ENCODE measurements around the gene MAP3K2. TPM values are rescaled to one million over a fixed set of nuclear protein-coding genes. Genes with fewer than 3 reads are reported as not detected.

MAP3K2 gene
- total and polyA plus RNA-seq, 8 donors: 4.2 to 37.6 (median 22.6) TPM

GRCh38 chr2:127384529-127384928, 3.2 kb downstream of the MAP3K2 start:
- WGBS, 2 donors: 90 to 93% methylated on average over 6 of the region's 6 CpGs
- no peak for ATAC-seq
- Histone ChIP-seq H3K36me3 (no peaks in the 10 kb centered on the region), H3K4me1 (peaks cover 0 to 29% (median 29%) of the 10 kb centered on the region in 3 donors), H3K27ac (no peak overlapping the region), H3K4me3 (no peak overlapping the region), H3K27me3 (no peaks in the 10 kb centered on the region), H3K9me3 (no peaks in the 10 kb centered on the region)
- intact Hi-C loops (cut with DNase I): no loop called here
- no peak for TF ChIP-seq CTCF (IDR thresholded peaks at IDR 0.05)
- no peak for DNase-seq
- no peak for FAIRE-seq

DNA sequence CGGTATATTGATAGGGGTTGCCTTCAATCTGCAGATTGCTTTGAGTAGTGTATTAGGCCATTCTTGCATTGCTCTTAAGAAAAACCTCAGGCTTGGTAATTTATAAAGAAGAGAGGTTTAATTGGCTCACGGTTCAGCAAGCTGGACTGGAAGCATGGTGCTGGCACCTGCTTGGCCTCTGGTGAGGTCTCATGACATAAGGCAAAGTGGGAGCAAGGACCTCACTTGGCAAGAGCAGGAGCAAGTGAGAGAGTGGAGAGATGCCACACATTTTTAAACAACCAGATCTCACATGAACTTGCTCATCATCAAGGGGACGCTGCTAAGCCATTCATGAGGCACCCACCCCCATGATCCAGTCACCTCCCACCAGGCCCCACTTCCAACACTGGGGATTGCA, 4.9 kb downstream of the MAP3K2 start:
- no peak for DNase-seq
- intact Hi-C loops (cut with DNase I): no loop called here
- Histone ChIP-seq H3K27ac (no peak overlapping the region), H3K4me3 (no peak overlapping the region), H3K9me3 (no peaks in the 10 kb centered on the region), H3K36me3 (no peaks in the 10 kb centered on the region), H3K27me3 (no peaks in the 10 kb centered on the region), H3K4me1 (peaks cover 0 to 17% (median 16%) of the 10 kb centered on the region in 3 donors)
- no peak for FAIRE-seq
- 71 to 77% methylated on average over 3 of the region's 3 CpGs for WGBS, 2 donors
- no peak for TF ChIP-seq CTCF (IDR thresholded peaks at IDR 0.05)
- ATAC-seq: no peak

DNA sequence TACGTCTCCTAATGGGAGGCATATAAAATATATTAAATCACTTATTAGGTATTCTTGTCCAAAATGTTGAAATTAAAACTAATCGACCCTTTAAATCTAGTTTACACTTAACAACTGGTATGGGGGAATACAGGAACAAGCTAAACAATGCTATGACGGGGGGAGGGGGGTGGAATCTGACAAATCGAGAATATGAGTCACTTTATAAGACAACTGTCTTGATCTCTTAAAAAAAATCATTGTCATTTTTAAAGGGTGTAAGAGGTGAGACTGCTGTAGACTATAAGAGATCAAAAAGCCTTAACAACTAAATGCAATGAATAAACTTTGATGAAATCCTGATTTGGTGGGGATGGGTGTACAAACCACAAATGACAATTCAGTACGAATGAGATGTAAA, 6.0 kb downstream of the MAP3K2 start:
- no peak for FAIRE-seq
- H3K4me3 ChIP-seq: no peak overlapping the region
- 46 to 51% methylated on average over 5 of the region's 5 CpGs for WGBS, 2 donors
- no peaks in the 10 kb centered on the region for H3K36me3 ChIP-seq
- H3K27me3 ChIP-seq: no peaks in the 10 kb centered on the region
- no peak for TF ChIP-seq CTCF (IDR thresholded peaks at IDR 0.05)
- intact Hi-C loops (cut with DNase I): no loop called here
- no peak for DNase-seq
- peaks cover 0 to 17% (median 16%) of the 10 kb centered on the region in 3 donors for H3K4me1 ChIP-seq
- ATAC-seq: no peak
- no peaks in the 10 kb centered on the region for H3K9me3 ChIP-seq
- H3K27ac ChIP-seq: no peak overlapping the region

DNA sequence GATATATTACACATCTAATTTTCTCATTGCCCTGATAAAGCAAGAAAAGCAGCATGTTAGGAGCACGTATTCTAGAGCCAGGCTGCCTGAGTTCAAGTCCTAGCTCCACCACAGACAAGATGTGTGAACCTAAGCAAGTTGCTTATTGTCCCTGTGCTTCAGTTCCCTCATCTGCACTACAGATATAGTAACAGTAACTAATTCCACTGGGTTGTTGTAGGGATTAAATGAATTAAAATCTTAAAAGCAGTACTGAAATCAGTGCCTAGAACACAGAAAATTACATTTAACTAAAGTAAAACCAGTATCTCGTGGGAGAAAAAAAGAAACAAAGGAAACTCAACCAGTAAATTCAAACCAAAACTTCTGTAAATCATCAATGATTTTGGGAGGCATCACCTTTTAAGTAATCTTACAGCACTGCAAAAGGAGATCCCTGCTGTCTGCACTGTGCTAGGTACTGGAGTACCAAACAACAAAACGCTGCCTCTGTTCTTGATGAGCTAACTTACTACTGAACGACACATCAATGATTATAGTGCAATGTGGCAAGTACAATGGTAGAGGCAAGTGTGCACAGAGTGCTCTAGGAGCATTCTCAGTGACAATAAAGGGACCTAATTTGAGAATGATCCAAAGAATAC, 7.9 kb downstream of the MAP3K2 start:
- Histone ChIP-seq H3K4me3 (no peak overlapping the region), H3K27ac (no peak overlapping the region), H3K4me1 (no peaks in the 10 kb centered on the region), H3K9me3 (no peaks in the 10 kb centered on the region), H3K36me3 (no peaks in the 10 kb centered on the region), H3K27me3 (no peaks in the 10 kb centered on the region)
- FAIRE-seq (no peak), DNase-seq (no peak), ATAC-seq (no peak)
- 82 to 85% methylated on average over 4 of the region's 4 CpGs for WGBS, 2 donors
- intact Hi-C loops (cut with DNase I): no loop called here
- no peak for TF ChIP-seq CTCF (IDR thresholded peaks at IDR 0.05)

GRCh38 chr2:127378720-127379119, 9.1 kb downstream of the MAP3K2 start:
- DNase-seq (no peak), ATAC-seq (no peak), FAIRE-seq (no peak)
- H3K4me3 ChIP-seq: no peak overlapping the region
- WGBS, 2 donors: 95 to 97% methylated on average over 6 of the region's 6 CpGs
- no peaks in the 10 kb centered on the region for H3K9me3 ChIP-seq
- no peaks in the 10 kb centered on the region for H3K36me3 ChIP-seq
- H3K27ac ChIP-seq: no peak overlapping the region
- no peaks in the 10 kb centered on the region for H3K27me3 ChIP-seq
- H3K4me1 ChIP-seq: no peaks in the 10 kb centered on the region
- intact Hi-C loops (cut with DNase I): no loop called here
- TF ChIP-seq CTCF (IDR thresholded peaks at IDR 0.05): no peak

Measured in pancreas (tissue), 10 donors.